ENCODE data around the gene KDF1.
"Not testable (repeated sequence)": the region's sequence is repeated elsewhere in the genome, so short reads cannot be mapped to it uniquely, and the experiment has no call there.

KDF1 gene

DNA sequence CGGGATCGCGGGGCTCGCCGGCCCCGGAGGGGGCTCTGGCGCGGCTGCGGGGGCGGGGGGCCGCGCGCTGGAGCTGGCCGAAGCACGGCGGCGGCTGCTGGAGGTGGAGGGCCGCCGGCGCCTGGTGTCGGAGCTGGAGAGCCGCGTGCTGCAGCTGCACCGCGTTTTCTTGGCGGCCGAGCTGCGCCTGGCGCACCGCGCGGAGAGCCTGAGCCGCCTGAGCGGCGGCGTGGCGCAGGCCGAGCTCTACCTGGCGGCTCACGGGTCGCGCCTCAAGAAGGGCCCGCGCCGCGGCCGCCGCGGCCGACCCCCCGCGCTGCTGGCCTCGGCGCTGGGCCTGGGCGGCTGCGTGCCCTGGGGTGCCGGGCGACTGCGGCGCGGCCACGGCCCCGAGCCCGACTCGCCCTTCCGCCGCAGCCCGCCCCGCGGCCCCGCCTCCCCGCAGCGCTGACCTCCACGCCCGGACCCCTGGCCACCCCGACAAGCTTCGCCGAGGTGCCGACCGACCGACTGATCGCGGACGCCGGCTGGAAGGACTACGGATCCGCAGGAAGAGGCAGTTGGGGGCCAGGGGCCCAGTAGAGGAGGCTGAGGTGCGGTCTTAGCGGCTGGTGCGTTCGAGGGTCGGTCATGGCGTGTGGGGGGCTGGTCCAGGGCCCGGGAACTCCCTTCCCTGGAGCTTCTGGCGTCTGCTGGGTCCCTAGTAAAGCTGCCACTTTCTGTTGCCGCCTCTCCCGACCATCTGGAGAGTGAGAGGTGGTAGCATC, 33.9 kb upstream of the KDF1 start:
- no peak for DNase-seq

DNA sequence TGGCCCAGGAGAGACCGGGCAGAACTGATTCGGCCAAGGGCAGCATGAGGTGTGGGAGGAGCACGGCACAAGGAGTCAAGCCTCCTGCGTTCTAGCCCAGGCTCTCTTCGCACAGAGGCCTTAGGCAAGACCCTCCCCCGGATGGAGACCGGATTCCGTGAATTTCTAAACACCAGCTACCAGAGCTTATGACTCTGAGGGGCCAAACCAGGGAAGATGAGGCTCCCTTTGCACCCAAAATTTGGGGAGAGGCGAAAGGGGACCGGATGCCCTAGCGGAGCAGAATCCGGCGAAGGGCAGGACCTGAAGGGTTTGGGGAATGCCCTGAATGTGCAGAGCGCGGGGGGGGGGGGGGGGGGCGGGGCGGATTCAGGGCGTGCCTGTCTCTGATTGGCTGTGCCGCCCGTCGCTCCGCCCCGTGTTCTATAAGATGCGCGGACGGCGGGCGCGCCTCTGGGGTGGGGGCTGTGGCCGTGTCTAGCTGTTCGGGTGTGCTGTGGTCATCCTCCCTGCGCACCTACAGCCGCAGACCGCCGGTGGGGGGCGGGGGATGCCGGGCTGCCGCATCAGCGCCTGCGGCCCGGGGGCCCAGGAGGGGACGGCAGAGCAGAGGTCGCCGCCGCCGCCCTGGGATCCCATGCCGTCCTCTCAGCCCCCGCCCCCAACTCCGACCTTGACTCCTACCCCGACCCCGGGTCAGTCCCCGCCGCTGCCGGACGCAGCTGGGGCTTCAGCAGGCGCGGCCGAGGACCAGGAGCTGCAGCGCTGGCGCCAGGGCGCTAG, 33.2 kb upstream of the KDF1 start, which contains the start of gene TRNP1:
TRNP1 (plus strand) TSS at position 456 of the 783 bp plus-strand sequence; CDS start at position 551, 95 bp downstream.
- peak; percentile 64 for DNase-seq

DNA sequence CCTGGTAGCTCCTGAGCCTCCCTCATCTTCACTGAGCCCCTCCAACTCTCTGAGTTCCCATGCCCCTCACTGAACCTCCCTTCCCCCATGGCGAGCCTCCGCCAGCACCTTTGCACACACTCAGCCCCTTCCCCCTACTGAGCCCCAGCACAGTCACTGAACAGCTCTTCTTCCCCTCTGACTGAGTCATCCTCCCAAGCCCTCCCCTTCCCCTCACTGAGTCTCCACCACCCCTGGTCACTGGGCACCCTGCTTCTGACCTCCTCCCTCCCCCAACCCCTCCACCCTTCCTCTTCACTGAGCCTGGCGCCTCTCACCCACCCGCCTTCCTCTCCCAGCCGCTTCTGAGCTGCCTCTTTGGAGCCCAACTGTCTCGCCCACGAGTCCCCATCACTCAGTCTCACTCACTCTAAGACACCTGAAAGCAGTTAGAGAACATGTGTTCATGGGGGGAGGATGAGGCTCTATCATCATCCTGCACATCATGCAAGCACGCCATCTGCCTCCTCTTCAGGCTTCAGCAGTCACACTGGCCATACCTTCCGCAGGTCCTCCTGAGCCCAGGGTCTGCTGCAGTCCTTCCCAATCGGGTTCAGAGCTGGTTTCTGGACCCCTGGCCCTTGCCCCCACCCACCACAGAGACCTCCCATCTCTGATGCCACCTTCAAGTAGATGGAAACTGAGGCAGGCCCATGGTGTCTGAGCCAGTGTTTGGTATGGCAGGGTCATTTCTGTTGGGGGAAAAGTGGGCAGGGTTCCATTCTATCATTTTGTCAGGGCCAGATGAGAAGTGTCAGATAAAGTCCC, 31.2 kb upstream of the KDF1 start:
- DNase-seq = no peak

DNA sequence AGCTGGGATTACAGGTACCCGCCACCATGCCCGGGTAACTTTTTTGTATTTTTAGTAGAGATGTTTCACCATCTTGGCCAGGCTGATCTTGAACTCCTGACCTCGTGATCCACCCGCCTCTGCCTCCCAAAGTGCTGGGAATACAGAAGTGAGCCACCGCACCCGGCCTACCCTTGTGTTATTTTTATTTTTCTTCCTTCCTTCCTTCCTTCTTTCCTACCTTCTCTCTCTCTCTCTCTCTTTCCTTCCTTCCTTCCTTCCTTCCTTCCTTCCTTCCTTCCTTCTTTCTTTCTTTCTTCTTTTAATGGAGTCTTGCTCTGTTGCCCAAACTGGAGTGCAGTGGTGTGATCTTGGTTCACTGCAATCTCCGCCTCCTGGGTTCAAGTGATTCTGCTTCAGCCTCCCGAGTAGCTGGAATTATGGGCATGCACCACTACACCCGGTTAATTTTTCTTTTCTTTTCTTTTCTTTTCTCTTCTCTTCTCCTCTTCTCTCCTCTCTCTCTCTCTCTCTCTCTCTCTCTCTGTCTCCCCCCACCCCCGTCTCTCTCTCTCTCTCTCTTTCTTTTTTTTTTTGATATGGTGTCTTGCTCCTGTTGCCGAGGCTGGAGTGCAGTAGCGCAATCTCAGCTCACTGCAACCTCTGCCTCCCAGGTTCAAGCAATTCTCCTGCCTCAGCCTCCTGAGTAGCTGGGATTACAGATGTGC, 29.3 kb upstream of the KDF1 start:
- not testable (repeated sequence) for DNase-seq

DNA sequence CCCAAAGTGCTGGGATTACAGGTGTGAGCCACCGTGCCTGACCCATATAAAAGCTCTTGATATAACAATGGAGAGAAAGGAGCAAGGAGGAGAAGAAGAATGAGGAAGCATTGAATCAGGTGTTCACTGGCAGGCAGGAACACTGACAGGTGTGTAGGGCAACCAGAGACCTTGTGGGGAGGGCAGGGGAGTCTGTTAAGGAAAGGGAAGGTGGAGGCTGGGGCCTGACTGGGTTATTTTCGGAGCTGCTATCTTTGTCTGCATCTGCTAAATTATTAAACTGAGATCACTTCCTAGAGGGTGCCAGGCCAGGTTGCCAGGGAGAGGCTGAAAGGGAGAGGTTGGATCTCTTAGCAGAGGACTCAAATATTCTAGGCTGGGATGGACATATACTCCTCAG, 26.4 kb upstream of the KDF1 start:
- no peak for DNase-seq

DNA sequence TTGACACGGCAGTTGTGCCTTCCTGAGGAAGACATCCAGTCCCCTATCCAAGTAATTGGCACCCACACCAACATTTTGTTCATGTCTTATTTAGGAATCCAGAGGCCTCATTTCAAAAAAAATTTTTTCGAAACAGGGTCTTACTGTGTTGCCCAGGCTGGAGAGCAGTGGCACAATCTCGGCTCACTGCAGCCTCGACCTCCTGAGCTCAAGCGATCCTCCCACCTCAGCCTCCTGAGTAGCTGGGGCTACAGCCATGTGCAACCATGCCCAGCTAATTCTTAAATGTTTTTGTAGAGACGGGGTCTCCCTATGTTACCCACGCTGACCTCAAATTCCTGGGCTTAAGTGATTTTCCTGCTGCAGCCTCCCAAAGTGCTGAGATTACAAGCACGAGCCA, 24.0 kb upstream of the KDF1 start:
- no peak for DNase-seq

DNA sequence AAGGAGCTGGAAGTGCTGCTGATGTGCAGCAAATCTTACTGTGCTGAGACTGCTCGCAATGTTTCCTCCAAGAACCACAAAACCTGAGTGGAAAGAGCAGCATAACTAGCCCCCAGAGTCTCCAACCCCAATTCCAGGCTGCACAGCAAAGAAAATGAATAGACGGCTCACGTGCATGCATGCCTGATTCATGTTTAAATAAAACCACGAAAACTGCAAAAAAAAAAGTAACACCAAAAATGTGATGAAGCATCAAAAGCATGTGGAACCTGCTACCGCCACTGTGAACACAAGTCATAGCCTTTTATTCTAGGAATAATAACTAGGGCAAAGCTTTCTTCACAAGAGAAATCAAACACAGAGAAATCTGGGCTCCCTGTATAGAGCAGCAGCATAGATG, 23.6 kb upstream of the KDF1 start:
- DNase-seq = no peak

DNA sequence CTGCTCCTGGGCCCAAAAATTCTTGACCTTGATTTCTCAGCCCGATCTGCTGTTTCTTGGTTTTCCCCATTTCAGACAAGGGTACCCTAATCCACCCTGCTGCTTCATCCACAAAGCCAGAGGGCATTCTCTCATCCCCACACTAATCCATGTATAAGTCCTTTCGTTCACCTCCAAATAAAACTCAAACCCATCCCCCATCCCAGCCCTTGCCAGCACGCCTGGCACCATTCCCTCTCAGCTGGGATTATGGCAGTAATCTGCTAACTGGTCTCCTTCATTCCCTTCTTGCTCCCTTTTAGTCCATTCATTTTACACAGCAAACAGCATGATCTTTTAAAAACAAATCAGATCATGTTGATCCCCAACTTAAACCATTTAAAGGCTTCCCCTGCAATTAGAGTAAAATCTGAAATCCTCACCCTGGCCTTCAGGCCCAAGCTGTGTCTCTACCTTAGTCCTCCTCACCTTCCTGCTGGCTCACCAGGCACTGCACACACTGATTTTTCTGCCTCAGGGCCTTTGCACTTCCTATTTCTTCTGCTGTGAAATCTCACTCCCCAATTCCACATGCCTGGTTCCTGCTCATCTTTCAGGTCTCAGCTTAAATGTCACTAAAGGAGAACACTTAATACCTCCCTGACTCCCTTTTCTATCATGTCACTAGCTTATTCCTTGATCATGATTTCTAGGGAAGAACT, 21.0 kb upstream of the KDF1 start:
- no peak for DNase-seq

- DNase-seq = no peak
These were observed 18.6 kb upstream of the KDF1 start for GRCh38 chr1:26978901-26979300.

DNA sequence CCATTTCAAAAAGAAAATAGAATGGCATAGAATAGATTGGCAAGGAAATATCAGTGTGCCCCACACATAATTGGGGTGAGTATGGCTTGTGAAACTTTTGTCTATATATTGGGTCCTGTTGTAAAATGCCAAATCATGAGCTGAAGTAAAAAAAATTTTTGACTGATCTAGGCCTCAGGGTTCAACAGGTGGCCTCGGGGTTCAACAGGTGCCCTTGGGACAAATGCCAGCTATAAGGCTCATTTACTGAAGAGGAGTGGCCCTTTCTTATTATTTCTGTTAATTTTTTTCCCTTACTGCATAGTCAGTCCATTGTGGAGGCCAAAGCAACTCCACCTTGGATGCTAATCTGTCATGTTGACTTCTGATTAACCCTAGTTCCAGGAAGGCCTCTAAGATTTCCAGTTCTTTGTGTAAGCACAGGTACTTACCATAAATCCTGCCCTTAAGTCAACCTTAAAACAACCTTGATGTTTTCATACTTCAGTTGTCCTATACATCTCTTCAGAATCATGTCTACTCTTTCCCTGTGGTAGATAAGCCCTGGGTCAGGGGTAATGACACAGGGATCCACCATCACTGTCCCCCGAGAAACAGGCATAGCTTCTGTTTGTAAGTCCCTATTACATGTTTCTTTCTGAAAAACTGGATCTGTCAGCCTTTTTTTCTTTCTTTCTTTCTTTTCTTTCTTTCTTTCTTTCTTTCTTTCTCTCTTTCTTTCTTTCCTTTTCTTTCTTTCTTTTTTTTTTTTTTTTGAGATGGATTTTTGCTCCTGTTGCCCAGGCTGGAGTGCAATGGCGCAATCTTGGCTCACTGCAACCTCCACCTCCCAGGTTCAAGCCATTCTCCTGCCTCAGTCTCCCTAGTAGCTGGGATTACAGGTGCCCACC, 16.6 kb upstream of the KDF1 start:
- no peak for DNase-seq

DNA sequence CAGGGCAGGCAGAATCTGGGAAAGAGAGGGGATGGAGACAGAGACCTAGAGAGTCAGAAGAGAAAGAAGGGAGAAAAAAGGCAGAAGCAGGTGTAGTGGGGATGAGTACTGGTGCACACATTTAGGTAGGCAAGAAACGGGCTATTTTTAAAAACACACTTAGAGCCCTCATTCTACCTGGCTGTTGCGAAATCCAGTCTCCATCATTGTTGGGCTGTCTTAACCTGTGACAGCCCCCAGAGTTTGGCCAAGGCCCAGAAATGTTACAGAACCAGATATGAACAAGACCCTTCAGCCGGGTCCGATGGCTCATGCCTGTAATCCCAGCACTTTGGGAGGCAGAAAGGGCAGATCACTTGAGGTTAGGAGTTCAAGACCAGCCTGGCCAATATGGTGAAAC, 12.6 kb upstream of the KDF1 start:
- no peak for DNase-seq

GRCh38 chr1:26972390-26972789, 12.1 kb upstream of the KDF1 start:
- DNase-seq = no peak

DNA sequence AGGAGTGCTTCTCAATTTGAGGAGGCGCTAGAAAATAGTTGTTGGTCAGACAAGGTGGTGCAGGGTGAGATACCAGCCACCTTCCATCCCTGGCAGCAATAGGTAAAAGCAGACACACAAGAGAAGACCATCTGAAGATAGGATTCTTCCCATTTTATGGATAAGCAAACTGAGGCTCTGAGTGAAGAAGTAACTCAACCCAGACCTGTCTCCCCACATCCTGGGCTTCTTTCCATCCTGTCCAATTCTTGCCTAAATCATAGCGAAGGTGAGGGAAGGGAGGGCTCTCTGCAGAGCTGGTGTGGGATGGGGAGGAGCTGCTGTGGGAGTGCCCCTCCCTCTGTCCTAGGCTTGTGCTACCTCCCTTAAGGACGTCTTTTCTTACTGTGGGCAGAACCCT, 11.3 kb upstream of the KDF1 start:
- DNase-seq = no peak

DNA sequence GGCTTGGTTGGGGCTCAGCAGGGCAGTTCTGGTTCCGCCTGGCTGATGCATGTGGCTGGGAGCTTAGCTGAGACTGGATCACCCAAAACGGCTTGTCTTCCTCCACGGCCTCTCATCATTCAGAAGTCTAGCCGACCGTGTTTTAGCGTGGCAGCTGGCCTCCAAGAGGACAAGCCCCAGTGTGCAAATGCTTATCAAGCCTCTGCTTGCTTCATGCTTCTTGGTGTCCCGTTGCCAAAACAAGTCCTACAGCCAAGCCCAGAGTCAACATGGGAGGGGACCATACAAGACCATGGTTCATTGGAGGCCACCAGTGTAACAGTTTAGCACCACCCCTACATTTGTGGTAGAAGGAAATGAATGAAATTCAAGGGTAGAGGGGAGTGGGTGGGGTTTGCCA, 10.5 kb upstream of the KDF1 start:
- no peak for DNase-seq

DNA sequence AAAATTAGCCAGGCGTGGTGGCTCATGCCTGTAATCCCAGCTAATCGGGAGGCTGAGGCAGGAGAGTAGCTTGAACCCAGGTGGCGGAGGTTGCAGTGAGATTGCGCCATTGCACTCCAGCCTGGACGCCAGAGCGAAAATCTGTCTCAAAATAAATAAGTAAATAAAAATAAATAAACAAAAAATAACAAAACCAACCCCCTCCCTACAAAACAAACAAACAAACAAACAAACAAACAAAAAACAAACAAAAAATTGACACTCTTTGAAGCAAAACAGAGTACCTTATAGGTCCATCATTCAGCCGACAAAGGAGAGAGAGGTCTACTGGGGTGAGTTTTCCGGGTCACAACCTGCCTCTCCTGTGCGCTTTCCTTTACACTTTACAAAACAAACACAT, 5.4 kb upstream of the KDF1 start:
- no peak for DNase-seq

- DNase-seq = no peak
These were observed 4.9 kb upstream of the KDF1 start for GRCh38 chr1:26965213-26965612.

DNA sequence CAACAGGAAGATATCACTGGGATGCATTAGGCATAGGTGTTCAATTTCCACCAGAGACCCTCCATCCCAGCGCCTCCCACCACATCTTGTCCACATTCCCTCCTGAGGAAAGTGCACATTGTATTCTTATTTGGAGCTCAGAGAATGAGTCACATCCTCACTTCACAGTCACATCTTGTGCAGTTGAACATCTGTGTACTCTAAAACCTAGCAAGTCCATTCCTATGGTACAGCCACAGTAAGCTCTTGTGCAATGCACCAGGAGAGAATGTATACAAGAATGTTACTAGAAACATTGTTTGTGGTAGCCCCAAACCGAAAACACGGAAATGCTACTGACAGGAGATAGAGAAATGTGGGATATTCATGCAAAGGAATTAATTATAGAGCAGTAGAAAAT, 1.6 kb upstream of the KDF1 start:
- no peak for DNase-seq

- DNase-seq = no peak
These were observed 328 bp upstream of the KDF1 start for GRCh38 chr1:26960625-26960966.

GRCh38 chr1:26959270-26959669, 998 bp downstream of the KDF1 start:
- DNase-seq = no peak

DNA sequence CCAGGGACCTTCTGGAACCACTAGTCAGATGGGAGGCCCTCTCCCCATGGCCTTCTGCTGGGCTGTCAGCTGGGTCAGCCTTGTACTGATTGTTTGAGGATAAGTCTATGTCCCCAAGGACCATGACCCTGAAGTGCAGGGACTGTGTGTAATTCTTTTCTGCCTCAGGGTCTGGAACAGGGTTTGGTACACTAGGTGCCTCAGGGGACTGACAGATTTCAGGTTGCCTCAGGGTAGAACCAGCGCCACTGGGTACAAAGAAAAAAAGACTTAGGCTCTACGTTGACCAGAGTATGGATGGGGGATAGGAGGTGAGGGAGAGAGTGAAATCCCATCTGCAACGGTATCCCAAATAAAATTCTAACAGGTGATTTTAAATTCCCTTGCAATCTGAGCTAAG, 3.0 kb downstream of the KDF1 start:
- no peak for DNase-seq

- no peak for DNase-seq
These were observed 3.9 kb downstream of the KDF1 start for GRCh38 chr1:26956321-26956720.

Data from T-helper 9 cell (primary cell).